Uterus (tissue), 4 donors: Measurements from ENCODE around the gene SGMS1. TPM values are rescaled to one million over a fixed set of nuclear protein-coding genes. Genes with fewer than 3 reads are reported as not detected.

Experiments
- DNase-seq, 2 donors: peaks; one replicate each; pipeline ENCODE4 v3.0.0-alpha.2; 2019 to 2020
- H3K27ac ChIP-seq, 2 donors: fragments of 200-600 bp; sonication (generic); 1 replicate in 1 of 2; 2 replicates in 1 of 2; pipeline ENCODE4 v1.5.1; 2016 to 2018
- H3K27me3 ChIP-seq, 2 donors: fragments of 200-600 bp; sonication (generic); one replicate each; pipeline ENCODE4 v1.5.1; 2018 to 2019; ENCODE audit warnings: control low read depth in 1 of 2
- H3K36me3 ChIP-seq, 2 donors: fragments of 200-600 bp; sonication (generic); one replicate each; pipeline ENCODE4 v1.5.1; 2019; ENCODE audit warnings: control low read depth in 1 of 2
- H3K4me1 ChIP-seq, 2 donors: fragments of 200-600 bp; sonication (generic); one replicate each; pipeline ENCODE4 v1.5.1; 2018 to 2019; ENCODE audit warnings: control low read depth in 1 of 2
- H3K4me3 ChIP-seq, 2 donors: fragments of 200-600 bp; sonication (generic); 1 replicate in 1 of 2; 2 replicates in 1 of 2; pipeline ENCODE4 v1.5.1; 2018 to 2019; ENCODE audit warnings: mild to moderate bottlenecking in 1 of 2
- H3K9me3 ChIP-seq, 2 donors: fragments of 200-600 bp; sonication (generic); one replicate each; pipeline ENCODE4 v1.5.1; 2019; ENCODE audit warnings: control low read depth in 1 of 2
- POLR2A ChIP-seq, 2 donors: fragments of 450-650 bp; IDR thresholded peaks; one replicate each; pipeline ENCODE4 v1.6.1; 2016; ENCODE audit warnings: antibody characterized with exemption in 2 of 2, mild to moderate bottlenecking in 1 of 2, moderate library complexity in 1 of 2
- intact Hi-C: fragments of 100-400 bp; cut with DNase I; formaldehyde crosslinking; loops from one replicate; pipeline ENCODE4 v1.15.1; 2023; ENCODE audit warnings: low total_unique reads
- total RNA-seq, 4 donors: library from RNA; depleted of rRNA in 3 of 4; stranded (reverse); fragments of >200 nt in 3 of 4; gene quantifications; one replicate each; pipeline versions ENCODE4 v1.1.0 to v1.2.4, GENCODE V29; 2014 to 2023
- TF ChIP-seq, protein P1 (sequence below), 4 experiments: fragments of 200-600 bp in 2 of 4; fragments of 450-650 bp in 2 of 4; sonication (generic) in 2 of 4; IDR thresholded peaks; one replicate each; pipeline ENCODE4 v1.5.1; 2016 to 2019; ENCODE audit warnings: antibody characterized with exemption in 4 of 4, mild to moderate bottlenecking in 2 of 4, moderate library complexity in 1 of 4
- donor health status: DM: yes; HTN: yes; CAD: no.

Gene SGMS1
- total RNA-seq, 4 donors from 2014 or later, result 38.0 to 102 (median 57.7) TPM

- intact Hi-C loops, result no loop called here
- TF ChIP-seq, protein P1, sequence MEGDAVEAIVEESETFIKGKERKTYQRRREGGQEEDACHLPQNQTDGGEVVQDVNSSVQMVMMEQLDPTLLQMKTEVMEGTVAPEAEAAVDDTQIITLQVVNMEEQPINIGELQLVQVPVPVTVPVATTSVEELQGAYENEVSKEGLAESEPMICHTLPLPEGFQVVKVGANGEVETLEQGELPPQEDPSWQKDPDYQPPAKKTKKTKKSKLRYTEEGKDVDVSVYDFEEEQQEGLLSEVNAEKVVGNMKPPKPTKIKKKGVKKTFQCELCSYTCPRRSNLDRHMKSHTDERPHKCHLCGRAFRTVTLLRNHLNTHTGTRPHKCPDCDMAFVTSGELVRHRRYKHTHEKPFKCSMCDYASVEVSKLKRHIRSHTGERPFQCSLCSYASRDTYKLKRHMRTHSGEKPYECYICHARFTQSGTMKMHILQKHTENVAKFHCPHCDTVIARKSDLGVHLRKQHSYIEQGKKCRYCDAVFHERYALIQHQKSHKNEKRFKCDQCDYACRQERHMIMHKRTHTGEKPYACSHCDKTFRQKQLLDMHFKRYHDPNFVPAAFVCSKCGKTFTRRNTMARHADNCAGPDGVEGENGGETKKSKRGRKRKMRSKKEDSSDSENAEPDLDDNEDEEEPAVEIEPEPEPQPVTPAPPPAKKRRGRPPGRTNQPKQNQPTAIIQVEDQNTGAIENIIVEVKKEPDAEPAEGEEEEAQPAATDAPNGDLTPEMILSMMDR (IDR thresholded peaks at IDR 0.05), result no peak
- no peak for TF ChIP-seq POLR2A (IDR thresholded peaks at IDR 0.05)
- Histone ChIP-seq H3K4me3 (no peak overlapping the region), H3K27me3 (no peaks in the 10 kb centered on the region), H3K4me1 (no peaks in the 10 kb centered on the region), H3K9me3 (no peaks in the 10 kb centered on the region), H3K27ac (no peak overlapping the region), H3K36me3 (no peaks in the 10 kb centered on the region)
- no peak for DNase-seq
These were observed 110.9 kb downstream of the SGMS1 start for GRCh38 chr10:50512743-50513416.

- no peak for DNase-seq
- Histone ChIP-seq H3K4me3 (no peak overlapping the region), H3K27me3 (no peaks in the 10 kb centered on the region), H3K4me1 (no peaks in the 10 kb centered on the region), H3K27ac (no peak overlapping the region), H3K9me3 (no peaks in the 10 kb centered on the region), H3K36me3 (no peaks in the 10 kb centered on the region)
- intact Hi-C loops, result no loop called here
- no peak for TF ChIP-seq POLR2A (IDR thresholded peaks at IDR 0.05)
- TF ChIP-seq, protein P1 (IDR thresholded peaks at IDR 0.05), result no peak
These were observed 111.6 kb downstream of the SGMS1 start for GRCh38 chr10:50512214-50512595.

DNA sequence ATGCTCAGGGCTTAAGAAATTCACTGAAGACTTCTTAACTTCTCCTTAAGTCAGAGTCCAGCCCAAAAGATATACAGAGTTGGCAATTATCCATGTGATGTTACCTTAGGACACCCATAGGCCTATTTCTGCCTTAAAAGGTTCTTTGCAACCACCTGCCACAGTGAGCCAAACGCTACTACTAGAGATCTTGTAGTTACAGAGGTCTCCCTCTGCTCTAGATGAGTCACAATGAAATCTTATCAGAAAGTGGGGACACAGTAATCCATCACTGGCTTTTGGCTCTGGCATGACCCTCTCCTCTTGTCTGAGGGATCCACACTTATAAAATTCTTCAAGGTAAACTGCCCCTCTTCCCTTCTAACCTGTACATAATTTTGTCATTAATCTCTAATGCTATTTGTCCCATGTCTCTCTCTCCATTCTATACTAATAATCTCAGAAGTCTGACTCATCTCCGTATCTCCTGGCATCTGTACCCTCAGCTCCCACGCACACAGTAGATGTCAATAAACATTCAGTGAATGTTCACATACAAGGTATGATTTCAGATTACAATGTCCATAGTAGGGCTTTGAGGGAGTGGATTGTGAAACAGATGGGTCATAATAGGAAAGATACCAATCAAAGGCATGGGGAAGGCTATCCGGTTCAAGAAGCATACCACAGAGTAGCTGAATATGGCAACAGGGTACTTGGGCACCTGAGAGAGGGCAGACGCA is 112.1 kb downstream of the SGMS1 start:
- no peaks in the 10 kb centered on the region for H3K4me1 ChIP-seq
- intact Hi-C loops, result no loop called here
- H3K9me3 ChIP-seq, result no peaks in the 10 kb centered on the region
- H3K36me3 ChIP-seq, result no peaks in the 10 kb centered on the region
- TF ChIP-seq, protein P1 (IDR thresholded peaks at IDR 0.05), result no peak
- no peak for TF ChIP-seq POLR2A (IDR thresholded peaks at IDR 0.05)
- no peak overlapping the region for H3K4me3 ChIP-seq
- no peaks in the 10 kb centered on the region for H3K27me3 ChIP-seq
- H3K27ac ChIP-seq, result no peak overlapping the region
- no peak for DNase-seq

- Histone ChIP-seq H3K4me1 (no peaks in the 10 kb centered on the region), H3K4me3 (no peak overlapping the region), H3K9me3 (no peaks in the 10 kb centered on the region), H3K36me3 (no peaks in the 10 kb centered on the region), H3K27me3 (no peaks in the 10 kb centered on the region), H3K27ac (no peak overlapping the region)
- intact Hi-C loops, result no loop called here
- DNase-seq, result no peak
- TF ChIP-seq POLR2A (IDR thresholded peaks at IDR 0.05), result no peak
- TF ChIP-seq, protein P1 (IDR thresholded peaks at IDR 0.05), result no peak
These were observed 113.0 kb downstream of the SGMS1 start for GRCh38 chr10:50510517-50511473.
